Measurements from ENCODE around the gene VGLL4.

The VGLL4 gene

GRCh38 chr3:11548721-11549131 lies 95.0 kb downstream of the VGLL4 start:
- no peak for DNase-seq (ENCODE audit: low read depth)

- no peak for DNase-seq (ENCODE audit: low read depth)
Observed at GRCh38 chr3:11547498-11547897, 96.2 kb downstream of the VGLL4 start.

- no peak for DNase-seq (ENCODE audit: low read depth)
Observed at GRCh38 chr3:11546657-11547302, 96.9 kb downstream of the VGLL4 start.

GRCh38 chr3:11545186-11545851 lies 98.4 kb downstream of the VGLL4 start:
- no peak for DNase-seq (ENCODE audit: low read depth)

GRCh38 chr3:11544412-11545181 lies 99.1 kb downstream of the VGLL4 start:
- DNase-seq (ENCODE audit: low read depth): no peak

- no peak for DNase-seq (ENCODE audit: low read depth)
Observed at GRCh38 chr3:11543948-11544387, 99.7 kb downstream of the VGLL4 start.

- DNase-seq (ENCODE audit: low read depth): no peak
Observed at GRCh38 chr3:11543141-11543947, 100.4 kb downstream of the VGLL4 start.

GRCh38 chr3:11542551-11542950 lies 101.2 kb downstream of the VGLL4 start:
- DNase-seq (ENCODE audit: low read depth): no peak

- DNase-seq (ENCODE audit: low read depth): no peak
Observed at GRCh38 chr3:11541321-11542303, 102.1 kb downstream of the VGLL4 start.

- no peak for DNase-seq (ENCODE audit: low read depth)
Observed at GRCh38 chr3:11539677-11540076, 104.0 kb downstream of the VGLL4 start.

- DNase-seq (ENCODE audit: low read depth): no peak
Observed at GRCh38 chr3:11539218-11539617, 104.5 kb downstream of the VGLL4 start.

- DNase-seq (ENCODE audit: low read depth): no peak
Observed at GRCh38 chr3:11538581-11538980, 105.1 kb downstream of the VGLL4 start.

GRCh38 chr3:11536936-11537612 lies 106.6 kb downstream of the VGLL4 start:
- no peak for DNase-seq (ENCODE audit: low read depth)

GRCh38 chr3:11536132-11536935 lies 107.4 kb downstream of the VGLL4 start:
- no peak for DNase-seq (ENCODE audit: low read depth)

- DNase-seq (ENCODE audit: low read depth): no peak
Observed at GRCh38 chr3:11535243-11535960, 108.3 kb downstream of the VGLL4 start.

GRCh38 chr3:11534793-11535101 lies 109.0 kb downstream of the VGLL4 start:
- no peak for DNase-seq (ENCODE audit: low read depth)

GRCh38 chr3:11534011-11534792 lies 109.5 kb downstream of the VGLL4 start:
- no peak for DNase-seq (ENCODE audit: low read depth)

- no peak for DNase-seq (ENCODE audit: low read depth)
Observed at GRCh38 chr3:11532931-11533391, 110.8 kb downstream of the VGLL4 start.
